ENCODE data around the gene WNK2.
"Not testable (repeated sequence)": the region's sequence is repeated elsewhere in the genome, so short reads cannot be mapped to it uniquely, and the experiment has no call there.

GRCh38 chr9:93251309-93251708 lies 67.4 kb downstream of the WNK2 start:
- not testable (repeated sequence) for TF ChIP-seq CTCF, POLR2A, EP300 (IDR thresholded peaks at IDR 0.05)
